GM18511 (cell line): ENCODE measurements around the gene SF3B1.
"Not testable (repeated sequence)": the region's sequence is repeated elsewhere in the genome, so short reads cannot be mapped to it uniquely, and the experiment has no call there.

ENCODE experiments used
- ATAC-seq: cut with Tn5 transposase; IDR thresholded peaks from one replicate; pipeline ENCODE4 v1.9.1; 2021; ENCODE audit warnings: mild to moderate bottlenecking, moderate library complexity; ENCODE audit not compliant: unreplicated experiment

SF3B1 gene

GRCh38 chr2:197434541-197435513 is at the start of gene SF3B1:
SF3B1 (minus strand) TSS chr2:197435028; CDS start chr2:197434999, 29 bp downstream.
- peak; percentile 96 for ATAC-seq

GRCh38 chr2:197484248-197484647 is 49.4 kb upstream of the SF3B1 start:
- ATAC-seq = not testable (repeated sequence)

GRCh38 chr2:197480165-197481036 is 45.6 kb upstream of the SF3B1 start:
- ATAC-seq = no peak

GRCh38 chr2:197477797-197478196 is 43.0 kb upstream of the SF3B1 start:
- no peak for ATAC-seq

GRCh38 chr2:197472166-197472565 is 37.3 kb upstream of the SF3B1 start:
- ATAC-seq = no peak

GRCh38 chr2:197464175-197464574 is 29.3 kb upstream of the SF3B1 start:
- no peak for ATAC-seq

GRCh38 chr2:197461057-197461456 is 26.2 kb upstream of the SF3B1 start:
- no peak for ATAC-seq

- no peak for ATAC-seq
Measured at GRCh38 chr2:197460649-197461048, 25.8 kb upstream of the SF3B1 start.

GRCh38 chr2:197455428-197455827 is 20.6 kb upstream of the SF3B1 start:
- no peak for ATAC-seq

GRCh38 chr2:197454923-197455322 is 20.1 kb upstream of the SF3B1 start:
- ATAC-seq = no peak

- ATAC-seq = peak; percentile 46
Measured at GRCh38 chr2:197453914-197454398, 19.1 kb upstream of the SF3B1 start.

GRCh38 chr2:197453123-197453913 is 18.5 kb upstream of the SF3B1 start, which contains the start of gene COQ10B:
COQ10B (plus strand) TSS chr2:197453552; CDS start chr2:197453561, 9 bp downstream.
- ATAC-seq = peak; percentile 93

- ATAC-seq = no peak
Measured at GRCh38 chr2:197452754-197453122, 17.9 kb upstream of the SF3B1 start.

- not testable (repeated sequence) for ATAC-seq
Measured at GRCh38 chr2:197450935-197451358, 16.1 kb upstream of the SF3B1 start.

GRCh38 chr2:197450465-197450864 is 15.6 kb upstream of the SF3B1 start:
- no peak for ATAC-seq

- no peak for ATAC-seq
Measured at GRCh38 chr2:197446844-197447243, 12.0 kb upstream of the SF3B1 start.

- no peak for ATAC-seq
Measured at GRCh38 chr2:197445746-197446145, 10.9 kb upstream of the SF3B1 start.

GRCh38 chr2:197442857-197443256 is 8.0 kb upstream of the SF3B1 start:
- ATAC-seq = no peak

- ATAC-seq = no peak
Measured at GRCh38 chr2:197437380-197437779, 2.6 kb upstream of the SF3B1 start.
